GM18508 (cell line): Measurements from ENCODE around the gene AMMECR1L.
"Not testable (repeated sequence)": the region's sequence is repeated elsewhere in the genome, so short reads cannot be mapped to it uniquely, and the experiment has no call there.

Source experiments
- ATAC-seq: cut with Tn5 transposase; IDR thresholded peaks from one replicate; pipeline ENCODE4 v1.9.1; 2021; ENCODE audit warnings: moderate number of reproducible peaks; ENCODE audit not compliant: insufficient read depth, unreplicated experiment

AMMECR1L gene

GRCh38 chr2:127885780-127886592 lies at the start of gene AMMECR1L:
Gene AMMECR1L, minus strand, starts transcription at chr2:127885956. Its CDS starts 11,722 bp downstream, at chr2:127874234.
- peak; percentile 88 for ATAC-seq

- ATAC-seq = no peak
Measured at GRCh38 chr2:127935337-127935736, 49.6 kb upstream of the AMMECR1L start.

DNA sequence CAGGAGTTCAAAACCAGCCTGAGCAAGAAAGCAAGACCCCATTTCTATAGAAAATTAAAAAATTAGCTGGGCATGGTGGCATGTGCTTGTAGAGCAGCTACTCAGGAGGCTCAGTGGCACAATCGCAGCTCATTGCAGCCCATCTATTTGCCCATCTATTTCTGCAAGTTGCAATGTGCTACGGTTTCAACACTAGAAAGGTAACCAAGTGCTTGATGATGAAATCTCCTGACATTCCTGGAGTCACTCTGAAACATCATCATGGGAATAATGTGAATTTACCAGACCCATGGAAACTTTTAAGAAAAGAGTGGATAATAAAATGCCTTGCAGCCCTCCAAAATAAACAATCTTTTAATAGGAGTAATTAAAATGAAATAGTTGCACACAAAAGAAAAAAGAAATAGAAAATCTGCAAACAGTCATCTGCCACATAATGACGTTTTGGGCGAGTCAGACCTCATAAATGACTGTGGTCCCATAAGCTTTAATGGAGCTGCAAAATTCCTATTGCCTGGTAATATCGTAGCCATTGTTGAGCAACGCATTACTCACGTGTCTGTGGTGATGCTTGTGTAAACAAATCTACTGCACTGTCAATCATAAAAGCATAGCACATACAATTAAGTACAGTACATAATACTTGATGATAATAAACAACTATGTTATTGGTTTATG lies 46.6 kb upstream of the AMMECR1L start:
- ATAC-seq = no peak

GRCh38 chr2:127929449-127929848 lies 43.7 kb upstream of the AMMECR1L start:
- ATAC-seq = no peak

- ATAC-seq = no peak
Measured at GRCh38 chr2:127927384-127927783, 41.6 kb upstream of the AMMECR1L start.

GRCh38 chr2:127917916-127918315 lies 32.2 kb upstream of the AMMECR1L start:
- ATAC-seq = no peak

DNA sequence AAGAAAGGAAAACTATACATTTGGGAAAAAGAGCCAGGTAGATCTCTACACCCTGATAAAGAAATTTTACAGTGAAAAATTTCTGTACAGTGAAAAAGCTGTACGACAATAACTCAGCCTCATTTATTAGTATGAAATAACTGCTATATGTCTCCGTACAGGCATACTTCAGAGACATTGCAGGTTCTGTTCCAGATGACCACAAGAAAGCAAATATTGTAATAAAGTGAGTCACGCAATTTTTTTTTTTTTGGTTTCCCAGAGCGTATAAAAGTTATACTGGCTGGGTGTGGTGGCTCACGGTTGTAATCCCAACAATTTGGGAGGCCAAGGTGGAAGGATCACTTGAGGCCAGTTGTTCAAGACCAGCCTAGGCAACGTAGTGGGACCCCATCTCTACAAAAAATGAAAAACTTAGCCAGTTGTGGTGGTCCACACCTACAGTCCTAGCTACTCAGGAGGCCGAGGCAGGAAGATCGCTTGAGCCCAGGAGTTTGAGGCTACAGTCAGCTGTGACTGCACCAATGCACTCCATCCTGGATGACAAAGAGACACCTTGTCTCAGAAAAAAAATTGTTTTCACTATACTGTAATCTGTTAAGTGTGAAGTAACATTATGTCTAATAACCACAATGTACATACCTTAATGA lies 28.2 kb upstream of the AMMECR1L start:
- no peak for ATAC-seq

- no peak for ATAC-seq
Measured at GRCh38 chr2:127911737-127912136, 26.0 kb upstream of the AMMECR1L start.

DNA sequence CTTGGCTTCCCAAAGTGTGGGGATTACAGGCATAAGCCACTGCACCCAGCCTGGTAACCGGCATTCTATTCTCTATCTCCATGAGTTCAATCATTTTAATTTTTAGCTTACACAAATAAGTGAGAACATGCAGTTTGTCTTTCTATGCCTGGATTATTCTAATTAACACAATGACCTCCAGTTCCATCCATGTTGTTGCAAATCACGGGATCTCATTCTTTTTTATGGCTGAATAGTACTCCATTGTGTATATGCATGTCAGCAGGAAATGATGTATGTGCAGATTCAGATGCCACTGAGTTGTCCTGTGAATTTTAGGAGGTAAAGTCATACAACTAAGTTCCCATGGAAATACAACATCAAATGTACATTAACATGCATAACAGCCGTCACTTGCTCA lies 24.7 kb upstream of the AMMECR1L start:
- ATAC-seq = no peak

DNA sequence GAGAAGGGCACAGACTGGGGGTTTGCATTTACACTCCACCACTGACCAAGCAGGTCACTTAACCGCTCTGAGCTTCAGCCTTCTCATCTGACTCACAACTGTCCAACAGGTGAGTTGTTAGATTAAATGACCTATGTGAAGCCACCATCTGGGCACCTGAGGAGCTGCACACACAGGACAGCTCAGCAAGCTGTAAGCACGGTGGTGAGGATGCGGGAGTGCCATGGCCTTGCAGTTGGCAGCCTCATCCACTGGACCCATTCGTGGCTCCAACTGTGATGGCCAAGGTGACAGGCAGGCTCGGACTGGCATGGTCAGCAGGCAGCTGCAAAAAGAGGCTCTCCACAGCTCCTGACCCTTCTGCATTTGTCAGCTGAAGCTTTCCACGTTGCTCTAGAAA lies 23.3 kb upstream of the AMMECR1L start:
- ATAC-seq = no peak

DNA sequence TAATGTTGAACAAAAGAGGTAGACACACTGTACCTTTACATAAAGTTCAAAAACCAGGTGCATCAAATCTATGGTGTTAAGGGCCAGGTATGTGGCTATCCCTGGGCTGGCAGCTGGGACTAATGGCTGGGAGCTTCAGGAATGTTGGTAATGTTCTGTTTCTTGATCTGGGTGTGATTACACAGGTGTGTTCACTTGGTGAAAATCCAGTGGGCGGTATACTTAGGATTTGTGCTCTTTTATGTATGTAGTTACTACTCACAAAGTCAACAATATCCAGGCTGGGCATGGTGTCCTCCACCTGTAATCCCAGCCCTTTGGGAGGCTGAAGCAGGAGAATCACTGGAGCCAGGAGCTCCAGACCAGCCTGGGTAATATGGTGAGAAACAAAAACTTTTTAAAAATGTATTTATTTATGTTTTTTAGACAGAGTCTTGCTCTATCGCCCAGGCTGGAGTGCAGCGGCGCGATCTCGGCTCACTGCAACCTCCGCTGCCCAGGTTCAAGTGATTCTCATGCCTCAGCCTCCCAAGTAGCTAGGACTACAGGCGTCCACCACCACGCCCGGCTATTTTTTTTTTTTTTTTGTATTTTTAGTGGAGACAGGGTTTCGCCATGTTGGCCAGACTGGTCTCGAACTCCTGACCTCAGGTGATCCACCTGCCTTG lies 22.1 kb upstream of the AMMECR1L start:
- not testable (repeated sequence) for ATAC-seq

- no peak for ATAC-seq
Measured at GRCh38 chr2:127906206-127906926, 20.6 kb upstream of the AMMECR1L start.

DNA sequence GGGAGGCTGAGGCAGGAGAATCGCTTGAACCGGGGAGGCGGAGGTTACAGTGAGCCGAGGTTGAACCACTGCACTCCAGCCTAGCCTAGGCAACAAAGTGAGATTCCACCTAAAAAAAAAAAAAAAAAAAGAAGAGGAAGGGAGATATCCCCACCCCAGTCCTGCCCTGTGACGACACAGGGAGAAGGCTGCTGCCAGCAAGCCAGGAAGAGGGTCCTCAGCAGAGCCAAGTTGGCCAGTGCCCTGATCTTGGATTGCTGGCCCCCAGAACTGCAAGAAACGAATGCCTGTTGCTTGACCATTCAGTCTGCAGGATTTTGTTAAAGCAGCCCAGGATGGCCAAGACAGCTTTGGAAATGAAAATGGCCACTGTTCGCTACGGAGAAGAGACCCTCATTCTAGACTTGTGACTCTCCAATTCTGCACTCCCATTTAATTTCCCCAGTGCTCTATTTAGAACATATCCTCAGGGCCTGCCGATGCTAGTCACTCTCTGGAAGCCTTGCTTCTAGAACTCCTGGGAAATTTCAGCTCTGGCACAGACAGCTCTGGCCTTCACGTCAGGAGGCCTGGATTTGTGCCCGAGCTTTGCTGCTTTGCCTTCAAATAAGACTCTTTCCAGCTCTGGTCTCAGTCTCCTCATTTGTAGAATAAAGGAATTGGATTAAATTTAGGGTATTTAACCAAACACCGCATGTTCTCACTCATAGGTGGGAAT lies 15.7 kb upstream of the AMMECR1L start:
- ATAC-seq = no peak

GRCh38 chr2:127897531-127898211 lies 11.9 kb upstream of the AMMECR1L start:
- ATAC-seq = no peak

DNA sequence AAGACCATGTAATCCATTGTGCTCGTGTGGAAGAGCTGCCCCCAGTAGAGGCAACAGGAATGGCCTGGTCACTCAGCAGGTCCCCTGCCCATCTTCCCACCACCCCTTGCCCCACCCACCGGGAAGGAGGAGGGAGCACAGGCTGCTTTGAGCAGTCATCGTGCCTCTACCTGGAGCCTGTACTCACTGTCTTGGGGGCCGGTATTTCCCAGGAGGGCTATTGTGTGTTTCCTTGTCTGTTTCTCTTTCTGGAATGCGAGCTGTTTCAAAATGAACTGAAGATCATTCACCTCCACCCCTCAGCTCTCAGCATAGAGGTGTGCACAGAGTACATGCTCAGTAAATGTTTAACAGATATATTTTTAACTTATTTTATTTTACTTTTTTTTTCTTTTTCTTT lies 7.7 kb upstream of the AMMECR1L start:
- no peak for ATAC-seq

DNA sequence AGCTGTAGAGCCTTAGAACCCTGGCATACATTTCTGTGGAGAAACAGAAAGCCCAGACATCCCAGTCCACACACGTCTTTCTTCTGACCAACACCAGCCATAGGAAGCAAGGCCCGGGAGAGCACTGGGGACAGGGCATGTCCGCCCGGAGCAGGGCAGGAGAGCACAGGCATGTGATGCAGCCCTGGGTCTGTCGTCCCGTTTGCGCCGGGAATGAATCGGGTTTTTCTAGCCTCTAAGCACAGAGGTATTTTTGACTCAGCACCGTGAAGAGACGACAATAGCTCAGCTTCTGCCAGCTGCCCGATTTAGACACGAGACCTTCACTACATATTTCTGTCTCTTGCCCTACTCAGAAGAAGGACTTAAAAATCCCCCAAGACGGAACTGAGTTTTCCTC lies 7.3 kb upstream of the AMMECR1L start:
- ATAC-seq = no peak

DNA sequence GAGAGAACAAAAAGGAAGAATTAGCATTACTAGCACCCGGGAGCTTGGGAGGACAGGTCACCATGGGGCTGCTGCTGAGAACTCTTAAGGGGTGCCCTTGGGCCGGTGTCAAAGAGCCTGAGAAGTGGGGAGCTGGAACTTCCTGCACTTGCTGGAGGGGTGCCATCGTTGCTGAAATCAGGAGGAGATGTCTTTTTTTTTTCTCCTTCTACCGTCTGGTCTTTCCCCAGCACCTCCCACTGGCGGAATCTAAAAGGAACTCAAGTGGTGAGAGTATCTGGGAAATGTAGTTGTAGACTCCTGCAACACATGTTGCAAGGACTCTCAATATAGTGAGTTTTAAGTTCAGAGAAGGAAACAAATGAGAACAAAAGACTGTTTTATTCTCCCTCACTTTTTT lies 6.1 kb upstream of the AMMECR1L start:
- no peak for ATAC-seq

GRCh38 chr2:127890756-127891155 lies 5.0 kb upstream of the AMMECR1L start:
- not testable (repeated sequence) for ATAC-seq

- ATAC-seq = no peak
Measured at GRCh38 chr2:127888772-127889171, 3.0 kb upstream of the AMMECR1L start.
